Stomach (tissue), 4 donors: ENCODE measurements around the gene OBSCN.

ENCODE experiments used
- EP300 ChIP-seq: sonication (generic); formaldehyde crosslinking; IDR thresholded peaks from one replicate; pipeline ENCODE4 v1.6.1; 2017; ENCODE audit warnings: antibody characterized with exemption
- POLR2A ChIP-seq, 4 donors: fragments of 450-650 bp; IDR thresholded peaks; one replicate each; pipeline ENCODE4 v1.6.1; 2016; ENCODE audit warnings: antibody characterized with exemption in 4 of 4, control low read depth in 2 of 4, mild to moderate bottlenecking in 1 of 4, moderate library complexity in 1 of 4
- TF ChIP-seq, protein P1 (sequence below), 7 experiments: fragments of 450-650 bp in 4 of 7; fragments of 200-600 bp in 3 of 7; sonication (generic) in 3 of 7; IDR thresholded peaks; one replicate each; pipeline ENCODE4 v1.5.1; 2016 to 2019; ENCODE audit warnings: antibody characterized with exemption in 7 of 7, control low read depth in 2 of 7, mild to moderate bottlenecking in 1 of 7

GRCh38 chr1:228309326-228310067 is 101.7 kb downstream of the OBSCN start:
- TF ChIP-seq, protein P1, sequence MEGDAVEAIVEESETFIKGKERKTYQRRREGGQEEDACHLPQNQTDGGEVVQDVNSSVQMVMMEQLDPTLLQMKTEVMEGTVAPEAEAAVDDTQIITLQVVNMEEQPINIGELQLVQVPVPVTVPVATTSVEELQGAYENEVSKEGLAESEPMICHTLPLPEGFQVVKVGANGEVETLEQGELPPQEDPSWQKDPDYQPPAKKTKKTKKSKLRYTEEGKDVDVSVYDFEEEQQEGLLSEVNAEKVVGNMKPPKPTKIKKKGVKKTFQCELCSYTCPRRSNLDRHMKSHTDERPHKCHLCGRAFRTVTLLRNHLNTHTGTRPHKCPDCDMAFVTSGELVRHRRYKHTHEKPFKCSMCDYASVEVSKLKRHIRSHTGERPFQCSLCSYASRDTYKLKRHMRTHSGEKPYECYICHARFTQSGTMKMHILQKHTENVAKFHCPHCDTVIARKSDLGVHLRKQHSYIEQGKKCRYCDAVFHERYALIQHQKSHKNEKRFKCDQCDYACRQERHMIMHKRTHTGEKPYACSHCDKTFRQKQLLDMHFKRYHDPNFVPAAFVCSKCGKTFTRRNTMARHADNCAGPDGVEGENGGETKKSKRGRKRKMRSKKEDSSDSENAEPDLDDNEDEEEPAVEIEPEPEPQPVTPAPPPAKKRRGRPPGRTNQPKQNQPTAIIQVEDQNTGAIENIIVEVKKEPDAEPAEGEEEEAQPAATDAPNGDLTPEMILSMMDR (IDR thresholded peaks at IDR 0.05), result no peak
- no peak for TF ChIP-seq POLR2A (IDR thresholded peaks at IDR 0.05)
- TF ChIP-seq EP300, result no peak
